GM19351 (cell line): ENCODE data around the gene FRY.

ENCODE experiments used
- ATAC-seq: cut with Tn5 transposase; IDR thresholded peaks from one replicate; pipeline ENCODE4 v1.9.1; 2021; ENCODE audit warnings: mild to moderate bottlenecking, moderate library complexity; ENCODE audit not compliant: unreplicated experiment

FRY gene

DNA sequence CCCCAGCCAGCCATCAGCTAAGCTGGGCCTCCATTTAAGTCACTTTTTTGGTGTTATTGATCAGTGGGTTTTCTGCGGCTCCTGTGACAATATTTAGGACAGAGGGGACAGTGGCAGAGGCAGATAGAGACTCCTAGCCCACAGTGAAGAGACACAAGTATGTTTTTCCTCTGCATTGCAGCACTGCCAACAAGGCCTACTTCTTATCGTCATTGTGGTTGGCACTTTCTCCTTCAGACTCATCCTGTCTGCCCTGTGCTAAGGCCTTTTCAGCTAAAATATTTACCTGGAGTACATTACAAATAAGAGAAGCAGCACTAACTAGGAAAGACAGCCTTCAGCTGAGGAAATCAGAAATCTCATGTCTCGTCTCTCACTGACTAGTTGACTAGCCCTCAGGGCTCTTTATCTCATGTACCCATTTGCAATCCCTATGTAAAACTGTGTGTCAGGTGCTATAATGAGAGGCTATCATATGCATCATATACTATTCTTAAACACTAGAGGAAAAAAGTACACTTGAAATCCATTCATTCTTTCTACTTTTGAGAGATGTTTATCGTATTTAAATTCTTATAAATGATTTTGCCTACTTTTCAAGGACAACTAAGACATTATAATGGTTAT lies 221.4 kb downstream of the FRY start:
- no peak for ATAC-seq

DNA sequence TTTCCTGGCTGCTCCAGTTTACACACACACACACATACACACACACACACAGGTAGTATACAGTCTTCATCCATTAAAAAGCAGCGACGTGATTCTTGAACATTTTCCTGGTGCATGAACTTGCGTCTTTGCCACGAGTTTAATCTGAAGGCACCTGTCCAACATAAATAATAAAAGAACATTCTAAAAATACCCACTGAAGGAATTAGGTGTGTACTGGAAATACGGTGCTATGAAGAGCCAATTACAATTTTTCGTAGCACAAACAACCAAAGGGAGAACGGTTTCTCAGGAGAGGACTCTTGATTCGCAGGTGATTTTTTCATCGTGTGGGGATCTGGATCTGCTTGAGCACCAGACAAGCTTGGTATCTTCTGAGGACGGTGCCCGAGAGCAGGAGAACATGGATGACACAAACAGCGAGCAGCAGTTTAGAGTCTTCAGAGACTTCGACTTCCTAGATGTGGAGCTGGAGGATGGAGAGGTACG lies 222.4 kb downstream of the FRY start:
- no peak for ATAC-seq

DNA sequence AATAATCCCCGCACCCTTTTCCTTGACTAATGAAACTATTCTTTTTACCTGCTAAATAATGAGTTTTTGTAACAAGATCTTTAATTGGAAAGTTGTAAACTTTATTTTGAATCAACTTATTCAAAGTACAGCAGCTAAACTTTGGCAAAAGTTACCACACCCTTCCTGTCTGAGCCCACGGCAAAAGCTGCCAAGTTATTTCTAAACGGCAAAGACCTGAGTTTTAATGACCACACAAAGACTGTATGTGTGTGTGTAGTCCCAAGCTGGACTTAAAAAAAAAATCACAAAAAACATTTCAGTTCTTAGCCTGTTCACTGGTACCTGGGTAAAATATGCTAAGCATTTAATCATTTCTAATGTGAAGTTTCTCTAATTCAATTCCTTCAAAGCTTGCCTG lies 222.8 kb downstream of the FRY start:
- no peak for ATAC-seq

DNA sequence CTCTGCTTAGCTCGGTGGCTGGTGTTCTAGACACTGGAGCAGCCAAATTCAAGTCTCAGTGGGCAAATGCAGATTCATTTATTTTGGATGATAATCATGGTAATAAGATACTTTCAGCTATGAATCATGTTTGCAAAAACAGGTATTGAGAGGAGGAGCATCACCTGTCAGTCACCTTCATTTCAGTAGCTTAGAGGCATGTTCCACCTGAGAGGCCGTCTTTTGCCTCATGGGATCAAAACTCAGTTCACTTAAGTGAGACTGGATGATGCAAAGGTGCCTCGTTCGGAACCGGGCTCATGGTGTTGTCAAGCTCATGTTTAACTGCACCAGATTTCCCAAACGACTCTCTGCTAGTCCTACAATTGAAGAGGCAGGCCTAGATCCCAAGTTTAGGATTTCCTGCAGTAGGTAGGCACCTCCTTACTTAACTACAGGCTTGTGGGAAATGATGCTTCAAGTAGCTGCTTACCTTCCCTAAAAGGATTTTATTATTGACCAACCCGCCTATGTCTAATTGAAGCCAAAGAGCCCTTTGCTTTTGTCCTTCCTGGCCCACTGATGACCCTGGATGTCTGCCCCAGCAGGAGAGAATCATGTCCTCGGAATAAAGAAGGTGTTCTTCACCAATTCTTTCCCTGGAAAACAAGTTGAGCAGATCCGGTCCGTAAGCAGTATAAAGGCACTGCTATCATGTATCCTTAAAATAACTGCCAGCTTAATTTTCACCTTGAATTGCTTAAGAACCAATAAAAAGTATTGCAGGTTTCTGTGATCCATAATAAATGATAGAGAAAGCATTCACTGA lies 223.5 kb downstream of the FRY start:
- no peak for ATAC-seq

DNA sequence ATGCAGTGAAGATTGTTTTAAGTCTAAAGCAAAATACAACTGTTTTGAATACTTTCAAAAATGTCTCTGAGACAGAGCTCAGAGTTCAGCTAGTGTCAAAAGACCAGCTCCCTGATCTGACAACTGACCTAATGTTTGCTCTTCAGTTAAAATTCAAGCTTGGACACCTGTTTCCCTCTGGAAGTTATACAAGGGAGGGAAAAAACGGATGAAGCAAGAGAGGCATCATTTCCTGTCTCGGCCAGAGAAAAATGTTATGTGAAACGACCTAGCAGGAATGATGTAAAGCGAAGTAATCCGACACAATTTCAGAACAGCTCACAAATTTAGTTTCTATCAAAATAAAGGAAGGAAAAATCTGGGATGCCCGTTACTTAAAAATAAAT lies 224.1 kb downstream of the FRY start:
- ATAC-seq = no peak

DNA sequence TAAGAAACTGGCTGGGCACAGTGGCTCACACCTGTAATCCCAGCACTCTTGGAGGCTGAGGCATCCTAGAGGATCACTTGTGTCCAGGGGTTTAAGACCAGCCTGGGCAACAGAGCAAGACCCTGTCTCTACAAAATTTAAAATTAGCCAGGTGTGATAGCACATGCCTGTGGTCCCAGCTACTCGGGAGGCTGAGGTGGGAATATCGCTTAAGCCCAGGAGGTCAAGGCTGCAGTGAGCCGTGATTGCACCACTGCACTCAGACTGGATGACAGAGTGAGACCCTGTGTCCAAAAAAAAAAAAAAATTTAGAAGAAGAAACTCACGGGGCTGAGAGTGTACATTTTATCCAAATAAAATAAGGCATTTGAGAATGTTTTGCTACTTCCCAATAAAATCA lies 224.7 kb downstream of the FRY start:
- no peak for ATAC-seq

DNA sequence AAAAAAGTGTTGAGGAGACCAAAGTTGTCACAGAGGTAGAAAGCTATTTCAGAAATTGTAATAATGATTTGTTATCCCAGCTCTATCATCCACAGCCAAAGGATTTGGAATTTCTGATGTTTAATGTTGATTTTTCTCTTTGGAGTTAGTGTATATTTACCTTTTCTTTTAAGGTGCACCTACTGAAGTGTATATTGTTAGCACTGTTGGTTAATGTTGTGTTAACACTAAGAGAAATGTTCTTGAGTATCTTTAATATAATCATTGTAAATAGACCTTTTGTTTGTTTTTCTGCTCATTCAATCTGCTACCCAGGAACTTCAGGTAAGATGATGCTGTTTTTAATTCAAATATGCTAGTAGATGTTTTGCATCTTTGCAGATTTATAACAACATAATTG lies 226.1 kb downstream of the FRY start:
- no peak for ATAC-seq

DNA sequence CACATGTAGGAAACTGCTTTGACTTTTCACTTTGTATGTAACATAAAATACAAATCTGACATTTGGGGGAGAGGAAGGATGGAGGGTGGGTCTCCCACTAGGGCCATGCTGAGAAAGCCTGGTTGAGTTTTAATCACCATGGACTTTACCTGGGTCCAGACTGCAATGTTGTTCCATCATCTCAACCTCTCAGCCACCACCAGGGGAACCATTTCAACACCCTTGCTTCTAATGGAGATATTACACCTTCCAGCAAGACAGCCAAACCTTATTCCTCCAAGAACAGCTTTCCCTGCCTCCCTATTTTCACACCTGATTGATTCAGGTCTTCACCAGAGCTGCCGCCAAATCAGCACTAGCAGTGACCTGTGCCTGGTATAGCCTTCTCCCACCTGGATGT lies 227.5 kb downstream of the FRY start:
- no peak for ATAC-seq

DNA sequence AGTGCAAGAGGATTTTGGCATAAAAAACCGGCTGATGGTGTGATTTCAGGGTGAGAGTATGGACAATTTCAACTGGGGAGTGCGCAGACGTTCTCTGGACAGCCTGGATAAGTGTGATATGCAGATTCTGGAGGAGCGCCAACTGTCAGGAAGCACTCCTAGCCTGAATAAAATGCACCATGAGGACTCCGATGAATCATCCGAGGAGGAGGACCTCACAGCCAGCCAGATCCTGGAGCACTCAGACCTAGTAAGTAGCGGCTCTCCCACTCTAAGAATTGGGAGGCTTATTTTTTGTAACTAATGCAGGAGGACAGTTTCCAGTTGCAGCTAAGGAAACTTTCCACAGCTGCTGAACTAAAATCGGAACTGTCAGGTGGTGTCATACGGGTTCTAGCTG lies 230.0 kb downstream of the FRY start:
- ATAC-seq = no peak

DNA sequence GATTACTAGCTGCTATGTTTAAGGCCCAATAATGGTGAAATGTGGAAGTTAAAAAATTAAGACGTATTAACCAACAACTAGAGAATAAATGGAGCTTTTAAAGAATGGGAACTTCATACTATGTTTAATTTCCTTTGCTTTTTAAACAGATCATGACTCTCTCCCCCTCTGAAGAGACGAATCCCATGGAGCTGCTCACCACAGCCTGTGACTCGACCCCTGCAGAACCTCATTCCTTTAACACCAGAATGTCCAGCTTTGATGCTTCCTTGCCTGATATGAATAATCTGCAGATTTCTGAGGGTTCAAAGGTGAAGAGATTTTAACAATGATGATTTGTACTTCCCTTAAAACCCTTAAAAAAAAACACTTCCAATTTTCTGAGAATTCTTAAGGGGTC lies 230.6 kb downstream of the FRY start:
- no peak for ATAC-seq

DNA sequence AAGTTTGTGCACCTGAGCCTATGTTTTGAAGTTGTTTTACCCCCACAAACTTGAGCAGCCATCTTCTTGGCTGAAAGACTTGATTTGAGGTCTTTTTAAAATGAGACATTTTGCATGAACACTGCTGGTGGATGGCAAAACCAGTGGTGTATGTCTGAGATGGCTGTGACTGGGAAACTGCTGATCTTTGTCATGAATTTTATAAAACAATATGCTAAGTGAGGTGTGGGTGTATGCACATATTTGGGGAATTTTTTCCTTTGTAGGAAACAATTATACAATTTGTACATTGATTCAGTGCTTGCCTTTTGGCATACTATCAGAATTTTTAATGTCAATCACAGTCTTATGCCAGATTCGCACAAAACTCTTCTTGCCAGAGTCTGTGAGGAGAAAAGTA lies 231.0 kb downstream of the FRY start:
- ATAC-seq = no peak

DNA sequence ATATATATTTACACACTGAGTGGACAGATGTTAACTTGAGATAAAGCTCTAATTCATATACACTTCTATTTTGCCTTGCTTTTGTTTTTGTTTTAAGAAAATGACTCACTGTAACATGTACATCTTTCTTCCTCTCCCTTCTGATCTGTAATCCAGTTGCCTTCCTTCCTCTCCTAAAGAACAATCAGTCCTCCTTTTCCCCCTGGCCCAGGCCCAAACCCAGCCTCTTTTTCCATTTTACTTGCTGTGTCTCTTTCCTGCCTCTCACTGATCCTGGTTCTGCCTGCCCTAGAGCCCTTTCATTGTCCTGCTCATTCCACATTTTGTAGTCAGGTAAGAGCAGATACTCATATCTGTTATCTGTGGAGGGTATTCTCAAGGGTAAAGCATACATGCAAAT lies 232.8 kb downstream of the FRY start:
- ATAC-seq = no peak

DNA sequence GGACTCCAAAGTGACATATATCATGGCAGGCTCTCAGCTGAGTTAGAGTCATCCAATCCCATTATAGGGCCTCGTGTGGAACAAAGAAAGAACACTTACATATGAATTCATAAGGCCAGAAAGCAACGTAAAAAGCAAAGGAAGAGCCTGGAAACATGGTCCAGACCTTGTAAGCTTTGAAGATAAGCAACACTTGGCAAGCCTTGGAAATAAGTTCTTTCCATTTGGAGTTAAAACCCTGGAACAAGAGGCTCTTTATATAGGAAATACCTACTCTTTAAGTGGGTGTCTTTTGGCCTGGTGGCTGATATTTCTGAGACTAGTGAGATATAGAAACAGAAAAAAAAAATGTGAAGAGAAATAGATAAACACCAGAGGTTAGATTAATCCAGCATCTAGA lies 234.2 kb downstream of the FRY start:
- ATAC-seq = no peak

DNA sequence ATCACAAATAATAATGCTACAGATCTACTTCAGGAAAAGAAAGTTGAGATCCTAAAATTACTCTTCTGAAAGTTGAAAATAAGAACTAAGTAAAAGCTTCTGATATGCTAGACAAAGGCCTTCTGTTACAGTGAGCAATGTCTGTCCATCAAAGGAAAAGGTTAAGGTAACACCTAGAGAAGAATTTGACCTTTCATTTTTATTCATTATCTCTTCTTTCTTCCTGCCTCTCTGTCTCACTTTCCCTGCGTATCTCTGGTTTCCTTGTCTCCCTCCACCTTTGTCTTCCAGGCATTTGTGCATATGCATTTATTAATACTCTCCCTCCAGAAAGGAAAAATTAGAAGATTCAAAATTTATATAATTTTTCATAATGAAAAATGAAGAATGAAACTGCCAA lies 234.6 kb downstream of the FRY start:
- no peak for ATAC-seq

DNA sequence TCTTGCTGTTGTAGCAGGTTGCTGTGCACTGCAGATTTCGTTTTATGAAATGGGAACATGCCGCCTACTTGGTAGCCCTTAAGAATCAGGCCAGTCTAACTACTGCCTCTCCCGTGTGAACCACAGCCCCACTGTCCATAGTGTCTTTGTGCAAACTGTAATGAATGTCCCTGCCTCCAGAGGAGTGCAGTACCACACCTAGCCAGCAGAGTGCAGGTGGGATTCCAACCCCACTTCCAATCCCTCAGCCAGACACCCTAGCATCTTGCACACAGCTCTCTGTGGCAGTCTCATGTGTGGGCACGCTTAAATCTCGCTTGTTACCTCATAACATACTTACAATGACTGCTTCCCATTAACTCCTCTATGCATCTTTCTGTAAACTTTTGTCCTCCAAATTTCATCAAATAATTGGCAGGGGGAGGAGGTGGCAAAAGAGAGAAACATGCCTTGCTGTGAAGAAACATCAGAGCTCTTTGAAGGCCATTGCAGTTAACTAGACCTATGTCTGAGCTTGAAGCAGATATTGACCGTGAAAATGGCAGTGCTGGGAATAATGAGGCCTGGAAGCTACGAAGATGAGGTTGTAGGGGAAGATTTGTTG lies 236.4 kb downstream of the FRY start:
- peak; percentile 96 for ATAC-seq

DNA sequence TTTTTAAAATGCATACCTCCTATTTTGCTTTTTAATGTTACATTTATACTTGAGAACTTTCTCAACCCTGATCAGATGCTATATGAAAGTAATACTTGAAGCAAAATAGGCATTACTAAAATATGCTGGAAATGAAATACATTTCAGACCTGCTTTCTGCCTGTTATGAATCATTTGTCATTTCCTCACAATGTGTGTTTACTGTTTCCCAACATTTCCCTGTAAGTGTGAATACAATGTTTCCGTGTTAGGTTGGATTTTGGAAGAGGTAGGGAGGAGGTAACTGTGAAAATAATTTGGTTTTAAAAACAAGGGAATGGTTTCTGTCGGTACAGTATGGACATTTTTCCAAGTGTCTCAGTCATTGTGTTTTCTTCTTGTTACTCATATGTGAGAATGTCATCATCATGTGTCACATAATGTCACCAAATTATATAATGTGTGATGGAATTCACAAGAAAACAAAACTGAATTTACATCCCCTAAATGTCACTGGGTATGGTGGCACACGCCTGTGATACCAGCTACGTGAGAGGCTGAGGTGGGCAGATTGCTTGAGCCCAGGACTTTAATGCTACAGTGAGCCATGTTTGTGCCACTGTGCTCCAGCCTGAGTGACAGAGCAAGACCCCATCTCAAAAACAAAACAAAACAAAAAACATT lies 240.6 kb downstream of the FRY start:
- no peak for ATAC-seq

DNA sequence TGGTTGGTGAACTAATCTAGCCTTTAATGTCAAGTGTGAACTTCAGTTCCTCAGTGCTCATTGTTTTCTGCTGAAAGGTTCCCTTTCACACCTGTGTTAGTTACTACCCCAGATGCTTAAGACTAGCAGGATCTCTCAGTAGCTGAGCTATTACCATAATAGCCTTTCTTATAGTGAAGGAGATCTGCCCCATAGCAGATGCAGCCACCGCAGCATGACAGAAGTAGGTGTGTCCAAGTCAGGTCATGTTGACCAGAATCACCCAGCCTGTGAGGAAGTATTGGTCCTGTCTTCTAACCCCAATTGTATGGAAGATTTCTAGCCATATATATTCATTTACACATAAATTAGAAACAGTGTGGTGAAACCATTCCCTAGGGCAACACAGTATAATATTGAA lies 246.3 kb downstream of the FRY start:
- peak; percentile 71 for ATAC-seq

DNA sequence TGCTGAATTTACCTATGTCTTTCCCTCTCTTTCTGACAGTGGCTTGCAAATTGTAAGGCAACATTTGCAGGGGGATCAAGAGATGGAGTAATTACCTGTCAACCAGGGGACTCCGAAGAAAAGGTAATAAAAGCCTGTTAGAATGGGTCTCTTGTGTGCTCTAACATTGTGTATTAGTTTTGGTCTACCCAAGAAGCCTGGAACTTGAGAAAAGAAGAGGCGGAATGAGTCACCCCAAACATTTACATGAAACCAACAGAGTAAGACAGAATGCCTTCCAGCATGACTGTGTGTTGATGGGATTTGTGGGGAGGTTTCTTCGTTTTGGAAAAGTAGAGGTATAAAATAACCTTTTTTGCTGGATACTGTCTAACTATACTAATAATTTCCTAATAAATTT lies 246.9 kb downstream of the FRY start:
- ATAC-seq = peak; percentile 87

DNA sequence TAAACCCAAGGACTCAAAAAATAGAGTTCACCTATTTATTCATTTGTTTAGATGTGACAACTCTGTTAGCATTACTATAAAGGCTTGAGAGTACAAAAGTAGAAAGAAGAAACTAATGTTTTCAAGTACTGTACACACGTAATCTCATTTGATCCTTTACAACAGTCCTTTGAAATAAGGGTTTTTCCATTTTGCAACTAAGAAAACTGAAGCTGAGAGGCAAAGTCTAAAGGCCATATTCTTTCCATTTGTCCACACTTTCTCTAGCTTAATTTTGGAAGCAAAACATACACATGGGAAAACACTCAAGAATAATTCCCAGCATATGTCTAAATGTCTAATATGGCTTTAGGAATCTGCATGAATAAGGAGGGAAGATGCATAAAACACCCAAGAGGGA lies 249.5 kb downstream of the FRY start:
- ATAC-seq = no peak

DNA sequence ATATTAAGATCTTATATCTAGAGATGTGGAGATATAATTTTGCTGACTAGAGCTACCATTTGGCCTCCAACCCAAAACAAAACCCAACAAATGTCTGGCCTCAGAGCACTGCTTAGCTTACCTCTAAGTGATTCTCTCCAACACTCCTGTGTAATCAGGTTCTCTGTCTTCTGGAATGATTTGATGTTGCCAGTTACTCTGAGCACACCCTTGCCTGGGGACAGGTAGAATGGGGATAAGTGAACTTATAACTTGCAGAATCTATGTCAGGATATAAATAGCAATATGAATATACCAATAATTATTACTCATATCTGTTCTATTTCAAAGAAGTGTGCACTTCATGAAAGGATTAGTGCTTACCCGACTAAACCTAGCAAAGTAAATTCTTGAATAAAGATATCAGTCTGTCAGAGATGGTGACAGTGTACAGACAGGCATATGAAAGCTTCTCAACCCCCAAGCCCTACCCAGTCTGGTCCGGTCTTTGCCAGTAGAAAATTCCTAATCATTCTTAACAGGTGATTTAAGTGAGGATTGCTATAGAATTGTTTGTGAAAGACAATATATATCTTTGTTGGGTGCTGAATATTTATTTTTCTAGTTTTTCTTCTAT lies 250.6 kb downstream of the FRY start:
- no peak for ATAC-seq

DNA sequence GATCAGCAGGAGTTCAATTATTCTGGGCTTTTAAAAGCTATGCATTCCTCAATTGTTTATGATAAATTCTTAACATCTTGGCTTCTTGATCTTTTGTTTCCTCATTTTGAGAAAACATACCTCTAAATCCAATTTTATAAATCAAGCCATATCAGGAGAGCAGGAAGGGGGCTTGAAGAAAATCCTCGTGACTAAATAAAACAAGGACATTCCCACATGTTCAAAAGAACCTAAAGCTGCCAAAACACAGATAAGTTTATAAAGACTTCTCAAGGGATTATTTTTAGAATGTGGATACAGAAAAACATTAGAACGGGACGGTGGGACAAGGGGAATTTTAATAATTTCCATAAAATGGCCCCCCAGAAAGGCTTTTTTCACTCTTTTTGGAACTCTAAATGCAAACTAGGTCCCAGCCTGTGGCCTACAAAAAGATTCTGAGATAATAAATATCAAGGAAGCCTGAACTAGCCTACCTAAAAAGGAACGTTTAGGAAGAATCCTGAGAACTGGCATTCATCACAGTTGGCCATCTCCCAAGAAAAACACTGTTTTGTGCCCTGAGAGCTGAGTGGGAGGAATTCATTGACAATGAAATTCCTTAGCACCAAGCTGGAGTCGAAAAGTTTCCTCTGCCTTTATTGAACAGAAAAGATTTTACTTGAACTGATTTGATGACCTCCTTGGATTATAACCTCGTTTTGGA lies 253.5 kb downstream of the FRY start:
- ATAC-seq = no peak
